ENCODE data around the gene CTSO.

DNA sequence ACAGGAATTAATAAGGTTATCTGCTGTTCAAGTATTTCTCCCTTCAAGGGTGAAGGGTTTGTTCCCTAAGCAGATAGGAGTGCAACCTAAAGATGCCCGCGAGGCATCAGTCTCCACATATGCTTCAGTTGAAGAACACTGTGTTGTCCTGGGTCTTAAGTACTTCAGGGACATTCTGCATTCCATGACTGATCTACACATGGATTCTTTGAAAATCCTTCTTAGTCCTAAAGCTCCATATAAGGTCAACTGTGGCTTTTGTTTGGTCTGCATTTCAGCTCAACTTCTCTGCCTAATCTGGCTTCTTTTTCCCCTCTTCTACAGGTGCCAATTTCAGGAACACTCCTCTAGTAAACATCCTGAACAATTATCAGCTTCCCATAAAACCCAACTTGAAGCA is 21.8 kb upstream of the CTSO start:
- no peak for TF ChIP-seq POLR2A (IDR thresholded peaks at IDR 0.05)
- TF ChIP-seq, protein P1, sequence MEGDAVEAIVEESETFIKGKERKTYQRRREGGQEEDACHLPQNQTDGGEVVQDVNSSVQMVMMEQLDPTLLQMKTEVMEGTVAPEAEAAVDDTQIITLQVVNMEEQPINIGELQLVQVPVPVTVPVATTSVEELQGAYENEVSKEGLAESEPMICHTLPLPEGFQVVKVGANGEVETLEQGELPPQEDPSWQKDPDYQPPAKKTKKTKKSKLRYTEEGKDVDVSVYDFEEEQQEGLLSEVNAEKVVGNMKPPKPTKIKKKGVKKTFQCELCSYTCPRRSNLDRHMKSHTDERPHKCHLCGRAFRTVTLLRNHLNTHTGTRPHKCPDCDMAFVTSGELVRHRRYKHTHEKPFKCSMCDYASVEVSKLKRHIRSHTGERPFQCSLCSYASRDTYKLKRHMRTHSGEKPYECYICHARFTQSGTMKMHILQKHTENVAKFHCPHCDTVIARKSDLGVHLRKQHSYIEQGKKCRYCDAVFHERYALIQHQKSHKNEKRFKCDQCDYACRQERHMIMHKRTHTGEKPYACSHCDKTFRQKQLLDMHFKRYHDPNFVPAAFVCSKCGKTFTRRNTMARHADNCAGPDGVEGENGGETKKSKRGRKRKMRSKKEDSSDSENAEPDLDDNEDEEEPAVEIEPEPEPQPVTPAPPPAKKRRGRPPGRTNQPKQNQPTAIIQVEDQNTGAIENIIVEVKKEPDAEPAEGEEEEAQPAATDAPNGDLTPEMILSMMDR (IDR thresholded peaks at IDR 0.05): no peak
